ENCODE data around the gene NADK2. TPM values are rescaled to one million over a fixed set of nuclear protein-coding genes. Genes with fewer than 3 reads are reported as not detected.

NADK2 gene
- total and polyA plus RNA-seq, 10 of the 15 experiments (the other 5 are each of a cell fraction or from before 2014, with no cell fraction given) = 2.4 to 9.0 (median 6.3) TPM

DNA sequence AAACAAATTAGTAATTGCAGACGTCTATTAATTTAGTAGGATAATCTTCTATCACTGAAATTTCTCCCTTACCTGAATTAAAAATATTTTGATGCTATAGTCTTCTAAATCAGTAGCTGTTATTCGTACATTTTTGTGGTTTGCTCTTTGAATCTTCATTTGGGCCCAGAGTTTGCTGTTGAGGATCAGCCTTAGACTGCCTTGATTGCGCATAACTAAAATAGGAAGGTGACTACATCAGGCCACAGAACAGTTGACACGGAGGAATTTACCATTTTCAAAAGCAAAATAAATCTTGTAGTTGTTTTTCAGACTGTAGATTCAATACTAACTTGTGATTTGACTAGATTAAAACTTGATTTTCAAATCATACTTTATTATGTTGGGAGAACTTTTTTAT is 11.8 kb upstream of the NADK2 start (continued):
- TF ChIP-seq, protein P1, sequence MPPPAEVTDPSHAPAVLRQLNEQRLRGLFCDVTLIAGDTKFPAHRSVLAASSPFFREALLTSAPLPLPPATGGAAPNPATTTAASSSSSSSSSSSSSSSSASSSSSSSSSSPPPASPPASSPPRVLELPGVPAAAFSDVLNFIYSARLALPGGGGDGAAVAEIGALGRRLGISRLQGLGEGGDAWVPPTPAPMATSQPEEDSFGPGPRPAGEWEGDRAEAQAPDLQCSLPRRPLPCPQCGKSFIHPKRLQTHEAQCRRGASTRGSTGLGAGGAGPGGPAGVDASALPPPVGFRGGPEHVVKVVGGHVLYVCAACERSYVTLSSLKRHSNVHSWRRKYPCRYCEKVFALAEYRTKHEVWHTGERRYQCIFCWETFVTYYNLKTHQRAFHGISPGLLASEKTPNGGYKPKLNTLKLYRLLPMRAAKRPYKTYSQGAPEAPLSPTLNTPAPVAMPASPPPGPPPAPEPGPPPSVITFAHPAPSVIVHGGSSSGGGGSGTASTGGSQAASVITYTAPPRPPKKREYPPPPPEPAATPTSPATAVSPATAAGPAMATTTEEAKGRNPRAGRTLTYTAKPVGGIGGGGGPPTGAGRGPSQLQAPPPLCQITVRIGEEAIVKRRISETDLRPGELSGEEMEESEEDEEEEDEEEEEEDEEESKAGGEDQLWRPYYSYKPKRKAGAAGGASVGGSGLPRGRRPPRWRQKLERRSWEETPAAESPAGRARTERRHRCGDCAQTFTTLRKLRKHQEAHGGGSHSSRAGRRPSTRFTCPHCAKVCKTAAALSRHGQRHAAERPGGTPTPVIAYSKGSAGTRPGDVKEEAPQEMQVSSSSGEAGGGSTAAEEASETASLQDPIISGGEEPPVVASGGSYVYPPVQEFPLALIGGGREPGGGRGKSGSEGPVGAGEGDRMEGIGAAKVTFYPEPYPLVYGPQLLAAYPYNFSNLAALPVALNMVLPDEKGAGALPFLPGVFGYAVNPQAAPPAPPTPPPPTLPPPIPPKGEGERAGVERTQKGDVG (CRISPR knock-in tag; IDR thresholded peaks at IDR 0.05) = no peak
- TF ChIP-seq EGR1 (IDR thresholded peaks at IDR 0.05; ENCODE audit: borderline replicate concordance in 1 of 2, low read depth in 2 of 2, low read length in 2 of 2) (no peak), RAD51 (IDR thresholded peaks at IDR 0.05) (no peak), POU2F2 (IDR thresholded peaks at IDR 0.05; ENCODE audit: borderline replicate concordance, low read depth, low read length) (no peak)
- TF ChIP-seq, protein P2, sequence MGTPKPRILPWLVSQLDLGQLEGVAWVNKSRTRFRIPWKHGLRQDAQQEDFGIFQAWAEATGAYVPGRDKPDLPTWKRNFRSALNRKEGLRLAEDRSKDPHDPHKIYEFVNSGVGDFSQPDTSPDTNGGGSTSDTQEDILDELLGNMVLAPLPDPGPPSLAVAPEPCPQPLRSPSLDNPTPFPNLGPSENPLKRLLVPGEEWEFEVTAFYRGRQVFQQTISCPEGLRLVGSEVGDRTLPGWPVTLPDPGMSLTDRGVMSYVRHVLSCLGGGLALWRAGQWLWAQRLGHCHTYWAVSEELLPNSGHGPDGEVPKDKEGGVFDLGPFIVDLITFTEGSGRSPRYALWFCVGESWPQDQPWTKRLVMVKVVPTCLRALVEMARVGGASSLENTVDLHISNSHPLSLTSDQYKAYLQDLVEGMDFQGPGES (IDR thresholded peaks at IDR 0.05) = no peak
- TF ChIP-seq, protein P3, sequence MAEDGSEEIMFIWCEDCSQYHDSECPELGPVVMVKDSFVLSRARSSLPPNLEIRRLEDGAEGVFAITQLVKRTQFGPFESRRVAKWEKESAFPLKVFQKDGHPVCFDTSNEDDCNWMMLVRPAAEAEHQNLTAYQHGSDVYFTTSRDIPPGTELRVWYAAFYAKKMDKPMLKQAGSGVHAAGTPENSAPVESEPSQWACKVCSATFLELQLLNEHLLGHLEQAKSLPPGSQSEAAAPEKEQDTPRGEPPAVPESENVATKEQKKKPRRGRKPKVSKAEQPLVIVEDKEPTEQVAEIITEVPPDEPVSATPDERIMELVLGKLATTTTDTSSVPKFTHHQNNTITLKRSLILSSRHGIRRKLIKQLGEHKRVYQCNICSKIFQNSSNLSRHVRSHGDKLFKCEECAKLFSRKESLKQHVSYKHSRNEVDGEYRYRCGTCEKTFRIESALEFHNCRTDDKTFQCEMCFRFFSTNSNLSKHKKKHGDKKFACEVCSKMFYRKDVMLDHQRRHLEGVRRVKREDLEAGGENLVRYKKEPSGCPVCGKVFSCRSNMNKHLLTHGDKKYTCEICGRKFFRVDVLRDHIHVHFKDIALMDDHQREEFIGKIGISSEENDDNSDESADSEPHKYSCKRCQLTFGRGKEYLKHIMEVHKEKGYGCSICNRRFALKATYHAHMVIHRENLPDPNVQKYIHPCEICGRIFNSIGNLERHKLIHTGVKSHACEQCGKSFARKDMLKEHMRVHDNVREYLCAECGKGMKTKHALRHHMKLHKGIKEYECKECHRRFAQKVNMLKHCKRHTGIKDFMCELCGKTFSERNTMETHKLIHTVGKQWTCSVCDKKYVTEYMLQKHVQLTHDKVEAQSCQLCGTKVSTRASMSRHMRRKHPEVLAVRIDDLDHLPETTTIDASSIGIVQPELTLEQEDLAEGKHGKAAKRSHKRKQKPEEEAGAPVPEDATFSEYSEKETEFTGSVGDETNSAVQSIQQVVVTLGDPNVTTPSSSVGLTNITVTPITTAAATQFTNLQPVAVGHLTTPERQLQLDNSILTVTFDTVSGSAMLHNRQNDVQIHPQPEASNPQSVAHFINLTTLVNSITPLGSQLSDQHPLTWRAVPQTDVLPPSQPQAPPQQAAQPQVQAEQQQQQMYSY (CRISPR knock-in tag; IDR thresholded peaks at IDR 0.05) = no peak
